GM12878 (cell line): ENCODE measurements around the gene ABCD3. TPM values are rescaled to one million over a fixed set of nuclear protein-coding genes. Genes with fewer than 3 reads are reported as not detected.

Source experiments
- ATAC-seq: fragments of 200-7000 bp; cut with Tn5 transposase; 3 replicates; pipeline ENCODE4 v1.9.1; 2020; ENCODE audit warnings: mild to moderate bottlenecking, moderate library complexity
- BruUV-seq: library from RNA; stranded (reverse); fragments of 400-500 nt; replicated peaks from 2 replicates; lab custom pipeline; 2021; lab: Mats Ljungman, UMichigan
- CTCF ChIA-PET: fragments of 300-600 bp; sonication (Branson Sonifier 250); formaldehyde crosslinking; extraction: SDS; loops from one replicate; lab custom pipeline; 2021; ENCODE audit warnings: inconsistent platforms; lab: Yijun Ruan, JAX
- POLR2A ChIA-PET: fragments of 350-600 bp; formaldehyde crosslinking; extraction: SDS; loops from one replicate; lab custom pipeline; 2021; ENCODE audit warnings: inconsistent platforms; lab: Charles Lee
- RAD21 ChIA-PET: fragments of 300-600 bp; sonication (Branson Sonifier 250); formaldehyde crosslinking; loops from one replicate; lab custom pipeline; 2023; ENCODE audit warnings: antibody characterized with exemption; ENCODE audit not compliant: unreplicated experiment; lab: Charles Lee
- SMC1A ChIA-PET: fragments of 300-600 bp; sonication (Branson Sonifier 250); formaldehyde crosslinking; loops from one replicate; lab custom pipeline; 2023; ENCODE audit not compliant: unreplicated experiment, uncharacterized antibody; lab: Charles Lee
- DNase-seq: peaks from one replicate; pipeline ENCODE4 v3.0.0-alpha.2; 2011; ENCODE audit warnings: low read depth, low spot score
- FAIRE-seq: peaks from 3 replicates; lab custom pipeline; 2011; peaks lifted over from hg19 to GRCh38; lab: Jason Lieb, UNC
- H2AFZ ChIP-seq: 2 replicates; pipeline ENCODE4 v1.6.0; 2011; ENCODE audit warnings: low read depth, low read length, control low read depth; ENCODE audit not compliant: control insufficient read depth
- H3K27ac ChIP-seq: 2 replicates; pipeline ENCODE4 v1.5.1; 2011; ENCODE audit warnings: control low read depth; ENCODE audit not compliant: control insufficient read depth, insufficient read depth
- H3K27me3 ChIP-seq, 2 experiments: replicated peaks in 1 of 2; 2 replicates each; pipeline versions ENCODE4 v1.6.0 to v1.6.1; 2011; ENCODE audit warnings: low read length in 1 of 2; ENCODE audit not compliant: control insufficient read depth in 2 of 2, insufficient read depth in 2 of 2
- H3K36me3 ChIP-seq, 2 experiments: 2 replicates each; pipeline ENCODE4 v1.5.1; 2011; ENCODE audit warnings: low read length in 1 of 2; ENCODE audit not compliant: control insufficient read depth in 2 of 2, insufficient read depth in 2 of 2
- H3K4me1 ChIP-seq: 2 replicates; pipeline ENCODE4 v1.6.1; 2011; ENCODE audit warnings: mild to moderate bottlenecking, low read length, moderate library complexity, mixed read lengths; ENCODE audit not compliant: control insufficient read depth, insufficient read depth
- H3K4me2 ChIP-seq: 2 replicates; pipeline ENCODE4 v1.6.0; 2011; ENCODE audit warnings: control low read depth; ENCODE audit not compliant: control insufficient read depth, insufficient read depth
- H3K4me3 ChIP-seq: fragments of 200-600 bp; sonication (generic); 2 replicates; pipeline ENCODE4 v1.5.1; 2016
- H3K79me2 ChIP-seq: 2 replicates; pipeline ENCODE4 v1.6.0; 2011; ENCODE audit warnings: low read length; ENCODE audit not compliant: control insufficient read depth, insufficient read depth
- H3K9ac ChIP-seq: 2 replicates; pipeline ENCODE4 v1.8.0; 2011; ENCODE audit warnings: low read length, control low read depth, mixed read lengths; ENCODE audit not compliant: control insufficient read depth, insufficient read depth
- H3K9me3 ChIP-seq: replicated peaks from 3 replicates; pipeline ENCODE4 v1.5.1; 2011; ENCODE audit warnings: mild to moderate bottlenecking, low read length; ENCODE audit not compliant: control insufficient read depth, insufficient read depth
- H4K20me1 ChIP-seq: 2 replicates; pipeline ENCODE4 v1.6.0; 2011; ENCODE audit not compliant: control insufficient read depth, insufficient read depth
- ASH2L ChIP-seq: fragments of 300-600, 200-600 bp; sonication (generic); IDR thresholded peaks from 2 replicates; pipeline ENCODE4 v1.6.1; 2017; ENCODE audit warnings: low read depth, mild to moderate bottlenecking, borderline replicate concordance
- BCL3 ChIP-seq: IDR thresholded peaks from 2 replicates; pipeline ENCODE4 v1.6.1; 2011; ENCODE audit warnings: borderline replicate concordance, low read depth, mild to moderate bottlenecking, moderate library complexity, low read length; ENCODE audit not compliant: insufficient read depth, poor library complexity, severe bottlenecking
- EGR1 ChIP-seq, 2 experiments: IDR thresholded peaks; 1 replicate in 1 of 2; 2 replicates in 1 of 2; pipeline ENCODE4 v1.6.1; 2011 to 2012; ENCODE audit warnings: low read depth in 2 of 2, low read length in 2 of 2, borderline replicate concordance in 1 of 2, mild to moderate bottlenecking in 1 of 2, moderate library complexity in 1 of 2
- KAT2A ChIP-seq: conservative IDR thresholded peaks from 2 replicates; pipeline ENCODE4 v1.6.1; 2011; ENCODE audit warnings: low read depth, low read length; ENCODE audit not compliant: control insufficient read depth
- MAX ChIP-seq: IDR thresholded peaks from 2 replicates; pipeline ENCODE4 v1.6.1; 2012; ENCODE audit warnings: low read depth, low read length, improper control_type of control experiment
- MEF2A ChIP-seq: IDR thresholded peaks from 2 replicates; pipeline ENCODE4 v1.6.1; 2011; ENCODE audit warnings: low read depth, mild to moderate bottlenecking, low read length, moderate library complexity; ENCODE audit not compliant: insufficient read depth
- NFYA ChIP-seq: IDR thresholded peaks from 2 replicates; pipeline ENCODE4 v1.6.1; 2011; ENCODE audit warnings: low read depth, mild to moderate bottlenecking, low read length, improper control_type of control experiment, borderline replicate concordance
- RCOR1 ChIP-seq: conservative IDR thresholded peaks from 2 replicates; pipeline ENCODE4 v1.6.1; 2012; ENCODE audit warnings: low read depth, low read length, improper control_type of control experiment
- SMAD1 ChIP-seq: fragments of 450-650 bp; IDR thresholded peaks from 2 replicates; pipeline ENCODE4 v1.6.1; 2018; ENCODE audit warnings: mild to moderate bottlenecking, low read depth; ENCODE audit not compliant: partially characterized antibody
- STAT1 ChIP-seq: fragments of 450-650 bp; conservative IDR thresholded peaks from 2 replicates; pipeline ENCODE4 v1.6.1; 2014; ENCODE audit warnings: antibody characterized with exemption, mild to moderate bottlenecking
- TARDBP ChIP-seq: IDR thresholded peaks from 2 replicates; pipeline ENCODE4 v1.6.1; 2016; ENCODE audit warnings: borderline replicate concordance
- ZNF274 ChIP-seq: IDR thresholded peaks from one replicate; pipeline ENCODE4 v1.8.0; 2011; ENCODE audit not compliant: insufficient read length, insufficient read depth
- WGBS: methylation state at CpG from one replicate; pipeline ENCODE4 v1.1.6; 2016; ENCODE audit warnings: low lambda C conversion rate; ENCODE audit not compliant: insufficient replicate concordance, insufficient coverage; ENCODE audit errors: missing lambda C conversion rate; 5-methylcytosine and 5-hydroxymethylcytosine counted together
- in situ Hi-C: fragments of 300-500 bp; cut with MboI; formaldehyde crosslinking; loops from 9 replicates; pipeline ENCODE4 v1.14.3; 2018; ENCODE audit warnings: mixed read lengths
- intact Hi-C: fragments of 100-400 bp; cut with micrococcal nuclease; formaldehyde crosslinking; loops from one replicate; pipeline ENCODE4 v1.14.2; 2022; ENCODE audit not compliant: unreplicated experiment
- polyA plus RNA-seq, 11 experiments: library from polyadenylated mRNA; depleted of rRNA in 4 of 11; unstranded in 6 of 11; stranded (reverse) in 5 of 11; fragments of >200 nt; fragmentation: Nextera tagmentation in 4 of 11; fragmentation: Illumina TruSeq in 1 of 11; extraction: Ambion mirVana in 4 of 11; extraction: Trizol in 1 of 11; gene quantifications; 1 replicate in 1 of 11; 2 replicates in 10 of 11; pipeline versions ENCODE4 v1.2.1 to v1.2.3, GENCODE V29; 2011 to 2016; ENCODE audit warnings: inconsistent platforms in 2 of 11, missing spikeins in 2 of 11, low read depth in 1 of 11
- total RNA-seq, 4 experiments: library from RNA; depleted of rRNA in 3 of 4; stranded (reverse); fragments of >200 nt in 3 of 4; fragmentation: Illumina TruSeq in 1 of 4; extraction: Trizol in 1 of 4; gene quantifications; 2 replicates each; pipeline versions ENCODE4 v1.2.1 to v1.2.3, GENCODE V29; 2013 to 2021
- TF ChIP-seq, protein P1 (sequence below): IDR thresholded peaks from 2 replicates; pipeline ENCODE4 v1.6.1; 2011; ENCODE audit warnings: low read depth, mild to moderate bottlenecking, low read length, moderate library complexity, borderline replicate concordance; ENCODE audit errors: extremely low read depth
- TF ChIP-seq, protein P2 (sequence below): fragments of 150-350 bp; IDR thresholded peaks from 2 replicates; pipeline ENCODE4 v1.6.1; 2014; ENCODE audit warnings: mild to moderate bottlenecking, low read depth, low read length

ABCD3 gene
- total and polyA plus RNA-seq, 10 of the 15 experiments (the other 5 are each of a cell fraction or from before 2014, with no cell fraction given) = 15.1 to 40.2 (median 24.1) TPM

- TF ChIP-seq, protein P1, sequence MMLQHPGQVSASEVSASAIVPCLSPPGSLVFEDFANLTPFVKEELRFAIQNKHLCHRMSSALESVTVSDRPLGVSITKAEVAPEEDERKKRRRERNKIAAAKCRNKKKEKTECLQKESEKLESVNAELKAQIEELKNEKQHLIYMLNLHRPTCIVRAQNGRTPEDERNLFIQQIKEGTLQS = no peak
- TF ChIP-seq MAX = no peak
- TF ChIP-seq ZNF274 = no peak
Measured at GRCh38 chr1:94399453-94399852, 18.7 kb upstream of the ABCD3 start (continued).

DNA sequence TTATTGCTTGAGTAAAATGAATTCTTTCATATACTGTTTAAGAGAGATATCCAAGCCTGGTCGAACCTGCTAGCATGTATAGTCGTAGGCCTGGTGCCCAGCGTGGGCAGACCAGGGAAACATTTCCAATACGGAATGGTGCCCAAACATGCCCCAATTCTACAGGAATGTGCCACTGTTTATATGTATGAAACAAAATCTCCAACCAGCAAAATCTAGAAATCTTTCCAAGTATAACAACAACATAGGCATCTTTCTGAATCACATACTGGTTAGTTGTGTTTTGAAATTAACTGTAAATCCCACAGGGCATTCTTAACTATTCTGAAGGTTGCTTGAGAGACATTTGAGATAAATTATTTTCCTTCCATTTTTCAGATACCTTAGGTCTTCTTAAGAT is 17.0 kb upstream of the ABCD3 start:
- no peak overlapping the region for H3K4me2 ChIP-seq
- FAIRE-seq (no peak), DNase-seq (no peak), ATAC-seq (no peak)
- intact Hi-C loops = no loop called here
- POLR2A ChIA-PET = no interaction called here
- H3K9ac ChIP-seq = no peak overlapping the region
- no peak overlapping the region for H3K4me3 ChIP-seq
- in situ Hi-C loops = no loop called here
- H3K36me3 ChIP-seq = no peaks in the 10 kb centered on the region
- no peak overlapping the region for H3K27ac ChIP-seq
- no peaks in the 10 kb centered on the region for H3K79me2 ChIP-seq
- no peaks in the 10 kb centered on the region for H3K4me1 ChIP-seq
- WGBS = 51% methylated on average over 4 of the region's 4 CpGs
- CTCF ChIA-PET = no interaction called here
- H3K9me3 ChIP-seq = no peaks in the 10 kb centered on the region
- H4K20me1 ChIP-seq = no peaks in the 10 kb centered on the region
- no TSS peak for BruUV-seq
- H2AFZ ChIP-seq = no peak overlapping the region
- no peaks in the 10 kb centered on the region; a peak in 1 of 4 replicates for H3K27me3 ChIP-seq
- RAD21 ChIA-PET = no interaction called here
- SMC1A ChIA-PET = no interaction called here
- TF ChIP-seq RCOR1 = no peak
- TF ChIP-seq ZNF274 = no peak
- TF ChIP-seq SMAD1 = no peak
- TF ChIP-seq, protein P2, sequence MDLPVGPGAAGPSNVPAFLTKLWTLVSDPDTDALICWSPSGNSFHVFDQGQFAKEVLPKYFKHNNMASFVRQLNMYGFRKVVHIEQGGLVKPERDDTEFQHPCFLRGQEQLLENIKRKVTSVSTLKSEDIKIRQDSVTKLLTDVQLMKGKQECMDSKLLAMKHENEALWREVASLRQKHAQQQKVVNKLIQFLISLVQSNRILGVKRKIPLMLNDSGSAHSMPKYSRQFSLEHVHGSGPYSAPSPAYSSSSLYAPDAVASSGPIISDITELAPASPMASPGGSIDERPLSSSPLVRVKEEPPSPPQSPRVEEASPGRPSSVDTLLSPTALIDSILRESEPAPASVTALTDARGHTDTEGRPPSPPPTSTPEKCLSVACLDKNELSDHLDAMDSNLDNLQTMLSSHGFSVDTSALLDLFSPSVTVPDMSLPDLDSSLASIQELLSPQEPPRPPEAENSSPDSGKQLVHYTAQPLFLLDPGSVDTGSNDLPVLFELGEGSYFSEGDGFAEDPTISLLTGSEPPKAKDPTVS = no peak
- no peak for TF ChIP-seq TARDBP
- TF ChIP-seq STAT1 = no peak
- no peak for TF ChIP-seq EGR1 (IDR thresholded peaks at IDR 0.05; ENCODE audit: borderline replicate concordance in 1 of 2, low read depth in 2 of 2, low read length in 2 of 2)
- TF ChIP-seq BCL3 = no peak
- TF ChIP-seq NFYA = no peak
- TF ChIP-seq ASH2L = no peak
- no peak for TF ChIP-seq MEF2A
- no peak for TF ChIP-seq KAT2A
